Neural cell (in vitro differentiated cells): ENCODE data around the gene AVEN.

Experiments used
- CTCF ChIP-seq: fragments of 450-650 bp; IDR thresholded peaks from 2 replicates; pipeline ENCODE4 v1.5.1; 2014; ENCODE audit warnings: antibody characterized with exemption, mild to moderate bottlenecking, moderate library complexity; ENCODE audit not compliant: poor library complexity, severe bottlenecking
- EZH2 ChIP-seq: fragments of 200-600, 300-800 bp; shearing (Covaris generic), sonication (generic); IDR thresholded peaks from 2 replicates; pipeline ENCODE4 v1.6.1; 2014; ENCODE audit warnings: antibody characterized with exemption, low read length, borderline replicate concordance, mild to moderate bottlenecking; ENCODE audit not compliant: insufficient read depth, poor library complexity, severe bottlenecking
- POLR2AphosphoS5 ChIP-seq: IDR thresholded peaks from 2 replicates; pipeline ENCODE4 v1.6.1; 2012

DNA sequence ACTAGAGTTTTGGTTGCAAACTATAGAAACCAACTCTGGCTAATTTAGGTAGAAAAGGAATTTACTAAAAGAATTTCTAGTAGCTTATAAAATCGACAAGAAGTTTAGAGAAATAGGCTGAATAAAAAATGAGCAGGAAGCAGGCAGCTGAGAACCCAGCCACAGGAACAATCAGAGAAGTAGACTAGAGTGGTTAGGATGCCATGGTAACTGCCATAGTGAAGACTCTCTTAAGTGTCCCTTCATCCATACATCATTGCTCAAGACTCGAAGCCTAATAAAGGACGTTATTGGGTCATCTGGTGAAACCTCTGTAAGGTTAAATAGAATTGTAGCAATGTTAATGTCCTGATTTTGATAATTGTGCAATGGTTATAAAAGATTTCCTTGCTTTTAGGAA is 13.8 kb downstream of the AVEN start:
- no peak for TF ChIP-seq POLR2AphosphoS5
- TF ChIP-seq CTCF, result no peak
- no peak for TF ChIP-seq EZH2
